Nephron progenitor cell (in vitro differentiated cells): ENCODE measurements around the gene HADHA.

Experiments
- DNase-seq: peaks from one replicate; pipeline ENCODE4 v3.0.0; 2021
- H3K27ac Mint-ChIP-seq: 2 replicates; pipeline ENCODE4 v1.8.0; 2021; ENCODE audit warnings: mild to moderate bottlenecking, moderate library complexity, mixed read lengths
- H3K27me3 Mint-ChIP-seq: 2 replicates; pipeline ENCODE4 v1.8.0; 2021; ENCODE audit warnings: mild to moderate bottlenecking, low read depth, mixed read lengths; ENCODE audit not compliant: poor library complexity
- H3K36me3 Mint-ChIP-seq: 2 replicates; pipeline ENCODE4 v1.8.0; 2021; ENCODE audit warnings: low read depth, mixed read lengths
- H3K4me1 Mint-ChIP-seq: 2 replicates; pipeline ENCODE4 v1.8.0; 2021; ENCODE audit warnings: mixed read lengths
- H3K4me3 Mint-ChIP-seq: 2 replicates; pipeline ENCODE4 v1.8.0; 2021; ENCODE audit warnings: mild to moderate bottlenecking, moderate library complexity, mixed read lengths
- H3K9me3 Mint-ChIP-seq: 2 replicates; pipeline ENCODE4 v1.8.0; 2021; ENCODE audit warnings: mild to moderate bottlenecking, moderate library complexity, mixed read lengths
- TF ChIP-seq, protein P1 (sequence below): fragments of 200-600 bp; sonication (generic); IDR thresholded peaks from 2 replicates; pipeline ENCODE4 v1.5.0; 2021; ENCODE audit warnings: antibody characterized with exemption

HADHA gene

DNA sequence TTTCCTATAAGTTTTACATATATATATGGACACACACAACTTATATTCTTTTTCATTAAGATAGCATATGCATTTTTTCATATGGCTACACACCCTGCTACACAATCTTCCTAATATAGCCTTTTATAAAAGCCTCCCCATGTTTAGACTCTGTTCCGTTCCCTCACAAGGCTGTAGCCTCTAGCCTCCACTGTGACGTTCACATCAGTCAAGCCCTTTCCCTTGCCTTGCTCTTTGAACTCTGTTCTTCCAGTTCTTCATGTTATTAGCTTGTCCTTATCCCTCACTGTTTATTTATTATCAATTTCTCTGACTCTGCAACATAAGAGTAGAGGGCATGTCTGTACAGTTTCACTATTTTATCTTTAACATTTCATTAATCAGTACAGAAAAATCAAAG lies 39.2 kb upstream of the HADHA start:
- Mint-ChIP-seq H3K27me3 (no peaks in the 10 kb centered on the region), H3K36me3 (peaks cover 74% of the 10 kb centered on the region), H3K4me3 (no peak overlapping the region), H3K9me3 (no peaks in the 10 kb centered on the region), H3K27ac (no peak overlapping the region), H3K4me1 (no peaks in the 10 kb centered on the region)
- TF ChIP-seq, protein P1, sequence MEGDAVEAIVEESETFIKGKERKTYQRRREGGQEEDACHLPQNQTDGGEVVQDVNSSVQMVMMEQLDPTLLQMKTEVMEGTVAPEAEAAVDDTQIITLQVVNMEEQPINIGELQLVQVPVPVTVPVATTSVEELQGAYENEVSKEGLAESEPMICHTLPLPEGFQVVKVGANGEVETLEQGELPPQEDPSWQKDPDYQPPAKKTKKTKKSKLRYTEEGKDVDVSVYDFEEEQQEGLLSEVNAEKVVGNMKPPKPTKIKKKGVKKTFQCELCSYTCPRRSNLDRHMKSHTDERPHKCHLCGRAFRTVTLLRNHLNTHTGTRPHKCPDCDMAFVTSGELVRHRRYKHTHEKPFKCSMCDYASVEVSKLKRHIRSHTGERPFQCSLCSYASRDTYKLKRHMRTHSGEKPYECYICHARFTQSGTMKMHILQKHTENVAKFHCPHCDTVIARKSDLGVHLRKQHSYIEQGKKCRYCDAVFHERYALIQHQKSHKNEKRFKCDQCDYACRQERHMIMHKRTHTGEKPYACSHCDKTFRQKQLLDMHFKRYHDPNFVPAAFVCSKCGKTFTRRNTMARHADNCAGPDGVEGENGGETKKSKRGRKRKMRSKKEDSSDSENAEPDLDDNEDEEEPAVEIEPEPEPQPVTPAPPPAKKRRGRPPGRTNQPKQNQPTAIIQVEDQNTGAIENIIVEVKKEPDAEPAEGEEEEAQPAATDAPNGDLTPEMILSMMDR: no peak
- no peak for DNase-seq

DNA sequence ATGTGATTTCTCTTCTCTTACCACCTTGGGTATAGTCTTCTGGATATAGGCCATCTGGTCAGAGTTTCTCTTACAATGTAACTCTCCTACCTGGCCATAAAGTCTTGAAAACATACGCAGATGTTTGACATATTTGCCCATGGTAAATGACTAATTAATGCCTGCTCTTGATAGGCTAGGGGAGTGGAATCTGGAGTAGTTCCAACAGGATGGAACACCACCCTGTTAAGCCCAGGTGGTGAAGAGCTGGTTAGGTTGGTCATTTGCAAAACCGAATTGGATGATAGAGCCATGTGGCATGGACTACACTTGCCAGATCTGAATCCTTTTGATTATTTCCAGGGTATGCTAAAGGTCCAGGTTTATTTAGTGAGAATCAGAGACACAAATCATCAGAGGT lies 36.8 kb upstream of the HADHA start:
- DNase-seq: no peak
- peaks cover 62% of the 10 kb centered on the region for H3K36me3 Mint-ChIP-seq
- no peaks in the 10 kb centered on the region for H3K27me3 Mint-ChIP-seq
- H3K9me3 Mint-ChIP-seq: no peaks in the 10 kb centered on the region
- TF ChIP-seq, protein P1: no peak
- no peaks in the 10 kb centered on the region for H3K4me1 Mint-ChIP-seq
- H3K4me3 Mint-ChIP-seq: no peak overlapping the region
- no peak overlapping the region for H3K27ac Mint-ChIP-seq

DNA sequence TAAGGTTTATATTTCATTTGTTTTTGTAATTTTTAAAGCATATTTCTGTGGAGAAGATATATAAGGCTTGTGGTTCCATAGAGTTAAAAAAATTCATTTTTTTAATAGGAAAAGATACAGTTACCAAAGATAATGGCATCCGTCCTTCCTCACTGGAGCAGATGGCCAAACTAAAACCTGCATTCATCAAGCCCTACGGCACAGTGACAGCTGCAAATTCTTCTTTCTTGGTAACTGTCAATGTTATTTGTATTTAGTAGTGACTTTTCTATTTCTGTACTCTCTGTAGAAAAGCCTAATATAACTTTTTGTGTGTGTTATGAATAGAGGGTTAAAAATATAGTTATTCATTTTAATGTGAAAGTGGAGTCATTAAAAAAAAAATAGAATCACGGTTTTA lies 35.5 kb upstream of the HADHA start:
- no peaks in the 10 kb centered on the region for H3K27me3 Mint-ChIP-seq
- no peak for DNase-seq
- H3K9me3 Mint-ChIP-seq: no peaks in the 10 kb centered on the region
- no peak overlapping the region for H3K4me3 Mint-ChIP-seq
- TF ChIP-seq, protein P1: no peak
- peaks cover 55% of the 10 kb centered on the region for H3K36me3 Mint-ChIP-seq
- no peak overlapping the region for H3K27ac Mint-ChIP-seq
- no peaks in the 10 kb centered on the region for H3K4me1 Mint-ChIP-seq

DNA sequence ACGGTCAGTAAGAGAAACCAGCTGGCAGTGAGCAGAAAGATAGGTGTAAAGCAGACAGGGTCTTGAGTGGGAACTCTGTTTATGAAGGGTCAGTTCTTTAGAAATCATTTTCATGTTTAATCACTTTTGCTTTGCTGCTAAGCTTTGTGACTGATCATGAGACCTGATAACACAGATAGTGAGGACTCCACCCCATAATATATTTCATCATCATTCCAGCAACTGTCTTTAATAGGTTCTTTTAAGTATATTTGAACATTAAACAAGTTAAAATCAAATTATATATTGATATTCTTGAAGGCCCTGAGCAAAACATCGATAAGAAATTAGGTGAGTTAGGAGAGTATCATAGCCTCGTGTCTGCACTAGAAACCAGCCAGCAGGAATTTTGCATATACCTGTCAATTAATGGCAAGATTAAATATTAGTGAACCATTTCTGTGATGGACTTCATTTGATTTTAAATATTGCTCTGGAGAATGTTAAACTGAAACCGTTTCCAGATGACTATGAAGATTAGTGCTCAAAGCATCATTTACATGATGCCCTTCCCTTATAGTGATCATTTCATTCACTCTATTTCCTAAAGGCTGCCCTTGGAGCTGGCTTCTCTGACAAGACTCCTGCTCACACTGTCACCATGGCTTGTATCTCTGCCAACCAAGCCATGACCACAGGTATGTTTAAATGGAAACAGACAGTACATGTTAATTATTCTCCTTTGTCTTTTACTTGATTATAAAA lies 32.2 kb upstream of the HADHA start:
- H3K9me3 Mint-ChIP-seq: no peaks in the 10 kb centered on the region

DNA sequence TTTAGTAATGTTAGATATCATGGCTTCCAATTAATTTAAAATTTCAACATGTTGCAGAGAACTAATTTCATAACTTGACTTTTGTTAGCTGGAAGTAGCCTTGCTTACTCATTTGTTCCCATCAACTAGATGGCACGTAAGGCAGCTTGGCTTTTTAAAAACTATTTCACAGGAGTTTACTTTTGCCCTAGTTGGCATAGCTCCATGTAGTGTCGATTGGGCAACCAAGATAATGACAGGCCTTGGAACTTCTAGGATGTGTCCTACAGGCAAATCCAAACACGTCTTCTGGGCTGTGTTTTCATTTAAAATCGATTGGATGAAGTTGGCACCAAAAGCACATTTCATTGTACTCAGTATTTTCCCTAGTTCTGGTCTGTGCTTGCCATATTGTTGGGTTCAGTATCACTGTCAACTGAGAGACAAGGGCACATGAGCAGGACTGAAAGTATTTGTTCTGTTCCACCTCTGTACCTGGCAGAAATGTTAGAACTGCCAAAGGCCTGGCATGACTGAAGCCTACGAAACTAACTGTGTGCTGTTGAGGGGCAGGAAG lies 29.7 kb upstream of the HADHA start:
- Mint-ChIP-seq H3K4me3 (no peak overlapping the region), H3K27me3 (no peaks in the 10 kb centered on the region), H3K4me1 (peaks cover 4% of the 10 kb centered on the region), H3K9me3 (no peaks in the 10 kb centered on the region), H3K36me3 (peaks cover 17% of the 10 kb centered on the region), H3K27ac (no peak overlapping the region)
- TF ChIP-seq, protein P1: no peak
- DNase-seq: no peak

More for the DNA sequence above, 32.2 kb upstream of the HADHA start:
- no peak overlapping the region for H3K27ac Mint-ChIP-seq
- no peaks in the 10 kb centered on the region for H3K27me3 Mint-ChIP-seq
- no peaks in the 10 kb centered on the region for H3K4me1 Mint-ChIP-seq
- H3K4me3 Mint-ChIP-seq: no peak overlapping the region
- TF ChIP-seq, protein P1: no peak
- no peak for DNase-seq
- H3K36me3 Mint-ChIP-seq: peaks cover 29% of the 10 kb centered on the region

DNA sequence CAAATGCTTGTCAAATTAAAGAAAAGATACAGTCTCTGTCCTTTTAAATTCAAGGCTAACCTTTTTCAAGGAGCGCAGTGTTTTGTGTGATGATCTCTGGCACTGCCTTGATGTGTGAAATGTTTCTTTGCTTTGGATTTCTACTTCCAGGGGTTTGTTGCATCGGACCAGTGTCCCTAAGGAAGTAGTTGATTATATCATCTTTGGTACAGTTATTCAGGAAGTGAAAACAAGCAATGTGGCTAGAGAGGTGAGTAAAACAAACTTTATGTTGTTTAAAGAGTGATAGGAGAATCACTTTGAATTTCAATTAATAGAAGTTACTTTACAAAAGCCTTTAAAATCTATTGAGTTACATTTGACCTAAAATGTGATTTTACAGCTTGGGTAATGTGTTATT lies 29.1 kb upstream of the HADHA start:
- peaks cover 13% of the 10 kb centered on the region for H3K36me3 Mint-ChIP-seq
- TF ChIP-seq, protein P1: no peak
- no peak for DNase-seq
- no peaks in the 10 kb centered on the region for H3K9me3 Mint-ChIP-seq
- no peak overlapping the region for H3K4me3 Mint-ChIP-seq
- H3K27ac Mint-ChIP-seq: no peak overlapping the region
- no peaks in the 10 kb centered on the region for H3K27me3 Mint-ChIP-seq
- peaks cover 4% of the 10 kb centered on the region for H3K4me1 Mint-ChIP-seq
